ENCODE results near the gene PICK1. TPM values are rescaled to one million over a fixed set of nuclear protein-coding genes. Genes with fewer than 3 reads are reported as not detected.
"Not testable (repeated sequence)": the region's sequence is repeated elsewhere in the genome, so short reads cannot be mapped to it uniquely, and the experiment has no call there.

PICK1 gene
- total RNA-seq, 3 donors from 2014 or later: 42.0 to 61.3 (median 49.9) TPM

GRCh38 chr22:38112381-38112780, 55.2 kb downstream of the PICK1 start:
- no peaks in the 10 kb centered on the region for H3K36me3 ChIP-seq
- DNase-seq (ENCODE audit: low spot score in 2 of 2): no peak

GRCh38 chr22:38114484-38115398, 57.5 kb downstream of the PICK1 start:
- intact Hi-C loops (cut with DNase I; ENCODE audit: low total_unique reads): loop anchor here (10.0 kb wide), 1 partner anchor 240 kb away; no protein-coding TSS in a partner anchor
- no peak overlapping the region for H3K4me3 ChIP-seq
- no peak overlapping the region for H3K27ac ChIP-seq
- H3K9me3 ChIP-seq: no peaks in the 10 kb centered on the region
- DNase-seq (ENCODE audit: low spot score in 2 of 2): peak; percentile 73 to 89
- peaks cover 0 to 6% of the 10 kb centered on the region in 2 donors for H3K4me1 ChIP-seq
- no peaks in the 10 kb centered on the region for H3K27me3 ChIP-seq
- TF ChIP-seq POLR2AphosphoS5 (IDR thresholded peaks at IDR 0.05) (peak in 1 of 3 donors; percentile 20), CTCF (IDR thresholded peaks at IDR 0.05) (peak; percentile 57 to 90 (median 89)), POLR2A (IDR thresholded peaks at IDR 0.05) (no peak)
- no peaks in the 10 kb centered on the region for H3K36me3 ChIP-seq

More at GRCh38 chr22:38112381-38112780, 55.2 kb downstream of the PICK1 start:
- TF ChIP-seq POLR2AphosphoS5 (IDR thresholded peaks at IDR 0.05): no peak
- TF ChIP-seq CTCF (IDR thresholded peaks at IDR 0.05): no peak
- no peak for TF ChIP-seq POLR2A (IDR thresholded peaks at IDR 0.05)
- Histone ChIP-seq H3K4me3 (no peak overlapping the region), H3K9me3 (no peaks in the 10 kb centered on the region), H3K27ac (no peak overlapping the region), H3K27me3 (no peaks in the 10 kb centered on the region), H3K4me1 (peaks cover 0 to 6% of the 10 kb centered on the region in 2 donors)
- intact Hi-C loops (cut with DNase I; ENCODE audit: low total_unique reads): loop anchor here (10.0 kb wide), 1 partner anchor 242 kb away; no protein-coding TSS in a partner anchor

DNA sequence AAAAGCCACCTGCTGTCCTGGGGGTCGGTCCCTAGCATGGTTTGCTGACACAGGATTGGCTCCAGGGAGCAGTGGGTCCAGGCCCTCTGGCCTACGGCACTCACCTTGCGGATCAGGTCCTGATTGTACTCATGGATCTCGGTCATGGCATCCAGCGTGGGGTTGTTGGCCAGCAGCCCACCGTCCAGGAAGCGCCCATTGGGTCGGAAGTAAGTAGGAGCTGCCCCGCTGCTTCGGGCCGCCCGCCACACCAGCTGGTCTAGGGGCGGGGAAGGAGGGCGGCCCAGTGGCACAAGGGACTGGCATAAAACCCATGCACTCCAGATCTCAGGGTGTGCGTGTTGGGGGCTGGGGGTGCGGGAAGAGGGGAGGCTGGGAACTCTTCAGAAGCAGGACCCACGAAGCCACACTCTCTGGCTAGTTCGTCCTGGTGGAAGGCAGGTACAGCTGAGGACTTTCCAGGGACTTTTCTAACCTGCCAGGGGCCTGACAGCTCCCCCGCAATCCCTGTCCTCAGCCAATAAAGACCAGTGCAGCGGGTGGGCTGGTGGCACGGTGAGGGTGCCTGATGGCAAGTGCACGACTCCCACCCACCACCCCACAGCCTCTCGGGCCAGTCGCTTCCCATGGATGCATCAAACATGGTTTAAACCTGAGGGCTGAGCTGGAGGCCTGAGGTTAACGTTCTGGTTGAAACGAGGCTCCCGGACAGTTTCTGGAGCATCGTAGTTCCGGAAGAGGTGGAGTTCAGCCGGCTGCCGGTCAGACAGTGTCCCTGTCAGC, 58.4 kb downstream of the PICK1 start:
- H3K27ac ChIP-seq: no peak overlapping the region
- no peak overlapping the region for H3K4me3 ChIP-seq
- DNase-seq (ENCODE audit: low spot score in 2 of 2): no peak
- no peaks in the 10 kb centered on the region for H3K9me3 ChIP-seq
- TF ChIP-seq POLR2AphosphoS5 (IDR thresholded peaks at IDR 0.05) (no peak), POLR2A (IDR thresholded peaks at IDR 0.05) (no peak), CTCF (IDR thresholded peaks at IDR 0.05) (no peak)
- H3K36me3 ChIP-seq: no peaks in the 10 kb centered on the region
- no peaks in the 10 kb centered on the region for H3K27me3 ChIP-seq
- H3K4me1 ChIP-seq: peaks cover 0 to 6% of the 10 kb centered on the region in 2 donors
- intact Hi-C loops (cut with DNase I; ENCODE audit: low total_unique reads): loop anchor here (10.0 kb wide), 1 partner anchor 239 kb away; no protein-coding TSS in a partner anchor

GRCh38 chr22:38117556-38117955, 60.4 kb downstream of the PICK1 start:
- not testable (repeated sequence) for H3K36me3 ChIP-seq; DNase-seq (ENCODE audit: low spot score in 2 of 2); H3K4me3 ChIP-seq; H3K9me3 ChIP-seq; H3K4me1 ChIP-seq; H3K27me3 ChIP-seq; H3K27ac ChIP-seq
- intact Hi-C loops (cut with DNase I; ENCODE audit: low total_unique reads): loop anchor here (10.0 kb wide), 1 partner anchor 237 kb away; no protein-coding TSS in a partner anchor

GRCh38 chr22:38118182-38118581, 61.0 kb downstream of the PICK1 start:
- Histone ChIP-seq H3K4me1 (peaks cover 0 to 6% of the 10 kb centered on the region in 2 donors), H3K4me3 (no peak overlapping the region), H3K27me3 (no peaks in the 10 kb centered on the region), H3K27ac (no peak overlapping the region), H3K9me3 (no peaks in the 10 kb centered on the region), H3K36me3 (no peaks in the 10 kb centered on the region)
- intact Hi-C loops (cut with DNase I; ENCODE audit: low total_unique reads): loop anchor here (10.0 kb wide), 1 partner anchor 237 kb away; no protein-coding TSS in a partner anchor
- TF ChIP-seq POLR2AphosphoS5 (IDR thresholded peaks at IDR 0.05): no peak
- TF ChIP-seq POLR2A (IDR thresholded peaks at IDR 0.05): no peak
- TF ChIP-seq CTCF (IDR thresholded peaks at IDR 0.05): no peak
- no peak for DNase-seq (ENCODE audit: low spot score in 2 of 2)

DNA sequence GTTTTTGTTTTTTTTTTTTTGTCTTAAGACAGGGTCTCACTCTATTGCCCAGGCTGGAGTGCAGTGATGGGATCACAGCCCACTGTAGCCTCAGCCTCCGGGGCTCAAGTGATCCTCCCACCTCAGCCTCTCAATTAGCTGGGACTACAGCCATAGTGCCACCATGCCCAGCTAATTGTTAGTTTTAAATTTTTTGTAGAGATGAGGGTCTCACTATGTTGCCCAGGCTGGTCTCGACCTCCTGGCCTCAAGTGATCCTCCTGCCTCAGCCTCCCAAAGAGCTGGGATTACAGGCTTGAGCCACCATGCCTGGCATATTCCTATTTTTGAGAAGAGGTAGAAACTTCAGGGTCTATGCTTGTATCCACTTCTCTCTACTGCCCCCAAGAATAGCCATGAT, 61.5 kb downstream of the PICK1 start:
- not testable (repeated sequence) for H3K36me3 ChIP-seq; H3K27me3 ChIP-seq; DNase-seq (ENCODE audit: low spot score in 2 of 2); H3K4me1 ChIP-seq; H3K27ac ChIP-seq; H3K9me3 ChIP-seq; H3K4me3 ChIP-seq
- intact Hi-C loops (cut with DNase I; ENCODE audit: low total_unique reads): loop anchor here (10.0 kb wide), 1 partner anchor 236 kb away; no protein-coding TSS in a partner anchor
